Right lobe of liver (tissue), 4 donors: ENCODE data around the gene GRID1.

ENCODE experiments used
- CTCF ChIP-seq, 4 donors: fragments of 200-600 bp in 3 of 4; fragments of 450-650 bp in 1 of 4; IDR thresholded peaks; one replicate each; pipeline versions ENCODE4 v1.5.1 to v1.8.0; 2016 to 2022; ENCODE audit warnings: antibody characterized with exemption in 4 of 4, mild to moderate bottlenecking in 2 of 4
- POLR2A ChIP-seq: fragments of 450-650 bp; IDR thresholded peaks from one replicate; pipeline ENCODE4 v1.6.1; 2017; ENCODE audit warnings: antibody characterized with exemption, mild to moderate bottlenecking
- donor health status: DM: no; HTN: no; CAD: no.
- donor health status: DM: no; HTN: no; CAD: no.
- donor health status: DM: no; HTN: yes; CAD: no.

GRCh38 chr10:85976267-85976793, 390.3 kb downstream of the GRID1 start:
- TF ChIP-seq CTCF (IDR thresholded peaks at IDR 0.05) (no peak), POLR2A (no peak)
